GM18873 (cell line): Measurements from ENCODE around the gene DDA1.
"Not testable (repeated sequence)": the region's sequence is repeated elsewhere in the genome, so short reads cannot be mapped to it uniquely, and the experiment has no call there.

Source experiments
- ATAC-seq: cut with Tn5 transposase; IDR thresholded peaks from one replicate; pipeline ENCODE4 v1.9.1; 2021; ENCODE audit warnings: mild to moderate bottlenecking, moderate library complexity, moderate number of reproducible peaks; ENCODE audit not compliant: unreplicated experiment, low FRiP score

Gene DDA1

DNA sequence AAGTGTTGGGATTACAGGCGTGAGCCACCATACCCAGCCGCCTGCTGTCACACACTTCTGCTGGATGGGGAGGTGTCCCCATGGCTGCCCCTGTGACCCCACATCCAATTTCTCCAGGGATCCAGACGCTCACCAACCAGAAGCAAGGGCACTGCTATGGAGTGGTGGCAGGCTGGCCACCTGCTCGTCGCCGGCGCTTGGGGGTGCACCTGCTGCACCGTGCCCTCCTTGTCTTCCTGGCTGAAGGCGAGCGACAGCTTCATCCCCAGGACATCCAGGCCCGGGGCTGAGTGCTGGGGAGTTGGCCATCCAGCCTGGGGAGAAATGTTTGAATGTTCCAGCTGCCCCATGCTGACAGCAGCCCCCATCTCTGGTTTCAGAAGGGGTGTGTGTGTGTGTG is 23.1 kb upstream of the DDA1 start:
- ATAC-seq, result no peak

GRCh38 chr19:17286752-17287151 is 22.6 kb upstream of the DDA1 start:
- no peak for ATAC-seq

- no peak for ATAC-seq
Observed at GRCh38 chr19:17289489-17289888, 19.9 kb upstream of the DDA1 start.

DNA sequence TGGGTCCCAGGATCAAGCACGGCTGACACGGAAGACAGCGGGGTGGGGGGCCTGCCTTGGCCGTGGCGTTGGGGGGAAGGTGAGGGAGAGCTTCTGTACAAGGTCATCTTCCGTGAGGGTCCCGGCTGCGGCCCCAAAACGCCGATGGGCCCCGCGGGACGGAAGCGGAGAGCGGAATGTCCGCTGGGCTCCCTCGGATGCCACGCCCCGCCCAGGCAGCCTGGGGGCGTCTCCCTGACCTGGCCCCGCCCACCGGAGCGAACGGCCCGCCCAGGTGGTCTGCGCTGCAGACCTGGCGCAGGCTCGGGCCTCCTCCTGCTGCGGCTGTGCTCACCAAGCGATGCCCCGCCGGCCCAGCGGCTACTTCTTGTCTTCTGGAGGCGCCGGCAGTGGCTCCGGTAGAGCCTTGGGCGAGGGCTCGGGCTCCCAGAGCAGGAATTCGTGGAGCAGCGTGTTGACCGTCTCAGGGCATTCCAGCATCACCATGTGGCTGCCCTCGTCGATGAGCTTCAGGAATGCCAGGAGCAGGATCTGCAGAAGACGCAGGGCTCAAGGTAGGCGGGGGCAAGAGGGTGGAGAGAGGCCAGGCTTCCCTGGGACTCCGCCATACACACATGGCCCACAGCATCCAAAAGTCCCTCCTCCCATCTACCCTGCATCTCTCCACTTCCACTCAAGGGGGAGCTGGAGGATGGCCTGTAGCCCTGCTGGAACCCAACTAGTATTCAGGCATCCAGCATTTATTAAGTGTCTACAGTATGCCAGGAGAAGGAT is 16.9 kb upstream of the DDA1 start:
- peak; percentile 54 for ATAC-seq

GRCh38 chr19:17293605-17294004 is 15.8 kb upstream of the DDA1 start:
- ATAC-seq, result no peak

- ATAC-seq, result no peak
Observed at GRCh38 chr19:17294051-17294891, 15.1 kb upstream of the DDA1 start.

GRCh38 chr19:17295551-17295950 is 13.8 kb upstream of the DDA1 start:
- ATAC-seq, result not testable (repeated sequence)

- ATAC-seq, result no peak
Observed at GRCh38 chr19:17296273-17296672, 13.1 kb upstream of the DDA1 start.

DNA sequence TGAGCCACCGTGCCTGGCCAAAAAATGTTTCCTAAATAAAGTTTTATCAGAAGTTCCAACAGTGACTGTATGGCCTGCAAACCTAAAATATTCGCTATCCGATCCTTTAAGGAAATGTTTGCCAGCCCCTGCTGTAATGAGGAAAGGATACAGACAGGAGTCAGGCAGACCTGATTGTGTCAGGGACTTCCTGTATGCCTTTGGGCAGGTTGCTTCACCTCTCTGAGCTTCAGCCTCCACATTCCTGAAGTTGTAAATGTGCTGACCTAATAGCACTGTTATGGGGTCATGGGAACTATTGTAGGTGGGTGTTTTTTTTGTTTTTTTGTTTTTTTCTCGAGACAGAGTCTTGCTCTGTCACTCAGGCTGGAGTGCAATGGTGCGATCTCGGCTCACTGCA is 12.4 kb upstream of the DDA1 start:
- no peak for ATAC-seq

DNA sequence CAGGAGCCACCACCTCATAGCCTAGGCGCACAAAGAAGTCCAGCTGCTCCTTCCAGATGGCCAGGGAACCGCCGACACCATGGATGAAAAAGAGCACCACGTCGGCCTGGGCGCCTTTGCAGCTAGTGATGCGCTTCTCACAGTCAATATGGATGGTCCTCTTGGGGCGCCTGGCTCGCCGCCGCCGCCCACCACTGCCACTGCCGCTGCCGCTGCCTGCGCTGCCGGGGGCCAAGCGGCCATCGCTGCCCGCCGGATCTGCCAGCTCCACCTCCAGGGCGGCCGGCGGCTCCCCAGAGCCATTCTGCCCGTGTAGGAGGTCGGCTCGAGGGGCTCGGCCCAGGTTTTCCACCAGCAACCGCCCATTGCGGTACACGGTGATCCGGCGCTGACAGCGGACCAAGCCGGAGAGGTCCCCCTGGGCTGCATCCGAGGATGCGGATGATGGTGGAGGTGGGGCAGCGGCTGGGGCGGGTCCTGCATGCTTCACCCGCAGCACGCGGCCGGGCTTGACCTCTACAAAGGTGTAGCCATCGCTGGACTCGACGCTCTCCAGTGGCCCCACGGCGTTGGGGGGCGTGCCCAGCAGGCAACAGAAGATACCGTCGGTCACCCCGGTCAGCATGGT is 8.3 kb upstream of the DDA1 start:
- no peak for ATAC-seq

- ATAC-seq, result no peak
Observed at GRCh38 chr19:17302391-17303166, 6.8 kb upstream of the DDA1 start.

- ATAC-seq, result peak; percentile 46
Observed at GRCh38 chr19:17303167-17303939, 6.0 kb upstream of the DDA1 start, which contains the start of gene ABHD8. Gene ABHD8, minus strand, starts transcription at chr19:17303425. Its CDS starts 1,809 bp downstream, at chr19:17301616.

- no peak for ATAC-seq
Observed at GRCh38 chr19:17303940-17304267, 5.5 kb upstream of the DDA1 start.

GRCh38 chr19:17304386-17305215 is 4.8 kb upstream of the DDA1 start:
- no peak for ATAC-seq

GRCh38 chr19:17305216-17305516 is 4.2 kb upstream of the DDA1 start:
- no peak for ATAC-seq

- peak; percentile 79 for ATAC-seq
Observed at GRCh38 chr19:17305517-17306284, 3.7 kb upstream of the DDA1 start, which contains the start of gene MRPL34. Gene MRPL34, plus strand, starts transcription at chr19:17305872. Its CDS starts 21 bp downstream, at chr19:17305893.

DNA sequence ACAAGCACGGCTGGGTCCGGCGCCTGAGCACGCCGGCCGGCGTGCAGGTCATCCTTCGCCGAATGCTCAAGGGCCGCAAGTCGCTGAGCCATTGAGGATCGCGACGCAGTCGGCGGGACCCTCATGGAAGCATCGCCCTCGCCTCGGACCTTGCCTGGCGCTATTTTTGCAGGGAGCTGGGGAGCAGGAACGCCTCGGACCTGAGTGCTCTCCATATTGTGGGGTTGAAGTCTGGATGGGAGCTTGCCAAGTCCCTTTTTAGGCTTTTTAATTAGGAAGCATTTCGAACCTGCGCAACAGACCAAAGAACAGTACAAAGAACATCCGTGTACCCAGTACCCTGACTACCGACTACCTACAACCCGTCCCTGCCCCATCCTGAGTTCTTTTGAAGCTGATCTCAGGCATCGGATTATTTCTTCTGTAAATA is 3.1 kb upstream of the DDA1 start:
- no peak for ATAC-seq

GRCh38 chr19:17307876-17308377 is 1.4 kb upstream of the DDA1 start:
- ATAC-seq, result no peak
